RKO (cell line): ENCODE results near the gene ZNF175.
"Not testable (repeated sequence)": the region's sequence is repeated elsewhere in the genome, so short reads cannot be mapped to it uniquely, and the experiment has no call there.

ENCODE experiments used
- DNase-seq: peaks from one replicate; pipeline ENCODE4 v3.0.0-alpha.2; 2016; ENCODE audit warnings: low spot score

The ZNF175 gene

DNA sequence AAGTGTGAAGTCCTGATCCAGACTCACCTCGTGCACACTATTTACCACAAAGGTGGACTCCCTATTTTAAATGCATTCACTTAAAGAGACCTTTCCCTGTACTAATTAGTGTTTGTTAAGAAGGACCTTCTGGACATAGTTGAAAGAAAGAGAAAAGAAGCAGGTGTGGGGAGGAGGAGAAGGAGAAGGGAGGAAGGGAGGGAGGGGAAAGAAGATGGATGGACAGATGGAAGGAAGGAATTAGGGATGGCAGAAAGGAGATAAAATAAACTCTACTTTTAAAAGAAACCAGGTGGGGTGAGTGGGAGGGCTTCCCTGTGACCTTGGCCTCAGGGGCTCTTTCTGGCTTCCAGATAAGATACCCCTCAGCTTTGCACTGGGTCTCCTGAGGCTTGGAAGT lies 21.4 kb downstream of the ZNF175 start:
- no peak for DNase-seq

DNA sequence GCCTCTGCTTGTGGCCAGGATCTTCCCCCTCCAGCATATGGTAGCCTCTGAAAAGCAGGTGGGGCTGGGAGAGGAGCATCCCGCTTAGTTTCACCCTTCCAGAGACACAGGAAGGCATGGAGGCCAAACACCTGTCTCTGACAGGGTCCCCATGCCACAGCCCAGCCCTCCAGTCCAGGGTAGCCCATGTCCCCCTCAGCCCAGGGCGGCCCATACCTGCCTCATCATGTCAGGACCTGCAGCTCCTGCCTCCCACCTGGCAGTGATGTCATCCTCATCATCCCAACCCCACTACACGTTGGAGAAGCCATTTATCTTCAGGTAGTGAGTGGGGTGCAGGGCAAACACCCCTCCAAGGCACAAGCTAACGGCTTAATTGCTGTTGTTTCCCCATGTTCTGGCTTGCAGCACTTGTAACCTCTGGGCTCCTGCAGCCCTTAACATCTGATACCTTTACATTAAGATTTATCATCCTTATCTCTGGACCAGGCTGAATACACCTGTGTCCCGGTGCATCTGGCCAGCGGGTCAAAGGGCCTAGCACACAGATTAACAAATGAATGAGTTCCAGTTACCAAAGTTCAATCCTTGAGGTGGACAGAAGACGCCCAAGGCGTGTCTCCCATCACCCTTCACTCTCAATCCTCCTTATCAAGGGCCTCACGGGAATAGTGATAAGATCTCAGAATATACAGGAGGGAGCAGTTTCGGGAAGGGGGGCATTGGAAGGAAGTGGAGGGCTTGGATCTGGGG lies 22.2 kb downstream of the ZNF175 start:
- DNase-seq, result no peak

DNA sequence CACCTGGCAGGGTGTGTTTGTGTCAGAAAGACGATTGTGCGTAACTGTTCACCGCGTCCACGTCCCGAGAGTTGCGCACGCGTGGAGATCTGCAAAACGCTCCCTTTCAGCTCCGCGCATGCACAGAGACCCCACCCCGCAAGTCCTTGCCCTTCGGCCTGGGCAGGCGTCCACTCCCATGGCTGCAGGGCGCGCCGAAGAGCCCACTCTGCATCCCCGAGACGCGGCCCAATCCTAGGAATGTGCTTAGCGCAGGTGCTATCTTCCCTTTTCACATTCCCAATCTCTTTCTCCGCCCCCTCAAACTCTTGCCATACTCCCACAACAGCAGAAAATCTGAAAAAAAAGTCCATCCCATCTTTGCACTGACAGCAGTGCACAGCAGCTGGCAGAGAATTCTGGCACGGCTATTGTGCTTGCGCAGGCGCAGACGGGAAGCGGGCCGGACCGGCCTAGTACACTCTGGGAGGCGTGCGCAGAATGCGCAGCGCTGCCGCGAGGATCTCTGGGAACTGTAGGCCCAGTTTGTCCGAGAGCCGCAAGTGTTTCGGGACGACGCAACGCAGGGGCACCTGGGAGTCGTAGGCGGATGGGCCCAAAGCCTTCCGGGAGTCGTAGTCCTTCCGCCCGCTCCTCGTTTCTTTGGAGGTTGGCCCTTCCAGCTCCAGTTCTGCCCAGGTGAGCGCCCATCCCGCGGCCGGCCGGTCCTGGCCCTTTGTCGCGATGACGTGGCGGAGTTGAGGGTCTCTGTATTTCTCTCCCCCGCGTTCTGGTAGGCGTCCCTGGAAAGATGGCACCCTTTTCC lies 23.1 kb downstream of the ZNF175 start:
- peak; percentile 91 for DNase-seq

DNA sequence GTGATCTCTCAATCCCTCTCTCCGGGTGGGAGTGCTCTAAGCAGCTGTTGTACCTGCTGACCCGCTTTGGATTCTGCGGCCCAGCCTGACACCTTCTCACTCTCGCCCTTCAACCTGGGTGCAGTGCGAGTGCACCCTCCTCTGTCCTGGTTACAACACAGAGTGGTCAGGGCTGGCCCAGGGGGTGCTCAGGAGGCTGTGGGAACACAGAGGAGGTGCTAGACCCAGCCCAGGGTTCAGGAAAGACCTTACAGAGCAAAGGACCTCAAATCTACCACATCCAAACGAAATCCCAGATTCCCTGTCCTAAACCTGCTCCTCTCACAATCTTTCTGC lies 23.7 kb downstream of the ZNF175 start:
- DNase-seq, result no peak

DNA sequence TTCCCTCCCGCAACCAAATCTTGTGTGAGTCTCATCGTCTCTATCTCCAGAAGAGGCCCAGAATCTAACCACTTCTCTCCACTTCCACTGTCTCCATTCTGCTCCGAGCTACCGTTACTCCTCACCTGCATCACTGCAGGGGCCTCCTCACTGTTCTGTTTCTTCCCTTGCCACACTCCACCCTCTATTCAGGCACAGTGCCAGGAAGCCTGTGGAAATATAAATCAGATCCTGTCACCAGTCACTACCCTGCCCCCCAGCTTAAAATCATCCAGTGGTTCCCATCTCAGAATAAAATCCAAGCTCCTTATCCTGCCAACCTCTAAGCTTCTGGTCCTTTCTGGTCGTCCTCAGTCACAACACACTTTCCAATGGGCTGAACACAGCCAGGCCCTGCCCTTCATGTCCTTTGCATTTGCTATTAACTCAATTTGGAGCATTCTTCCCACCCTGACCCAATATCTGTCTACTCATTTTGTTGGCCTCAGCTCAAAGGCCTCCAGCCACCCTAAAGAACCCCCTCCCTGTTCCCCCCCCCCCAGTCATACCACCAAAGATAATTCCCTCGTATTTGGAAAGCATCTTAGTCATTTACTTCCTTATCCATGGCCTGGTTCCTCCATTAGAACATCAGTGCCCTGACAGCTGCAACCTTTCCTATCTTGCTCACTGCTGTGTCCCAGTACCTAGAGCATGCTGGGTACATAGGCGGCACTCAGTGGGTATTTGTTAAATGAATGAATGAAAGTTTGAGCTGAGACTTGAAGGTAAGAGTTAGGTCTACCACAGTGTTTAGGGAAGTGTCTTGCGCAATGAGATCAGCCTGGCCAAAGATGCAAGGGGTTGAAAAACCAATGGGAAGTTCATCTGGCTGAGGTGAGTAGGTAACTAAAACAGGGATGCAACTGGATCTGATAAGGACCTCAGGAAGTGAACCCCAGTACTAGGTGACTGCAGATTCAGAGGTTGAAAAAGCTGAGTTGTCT lies 24.4 kb downstream of the ZNF175 start:
- no peak for DNase-seq

DNA sequence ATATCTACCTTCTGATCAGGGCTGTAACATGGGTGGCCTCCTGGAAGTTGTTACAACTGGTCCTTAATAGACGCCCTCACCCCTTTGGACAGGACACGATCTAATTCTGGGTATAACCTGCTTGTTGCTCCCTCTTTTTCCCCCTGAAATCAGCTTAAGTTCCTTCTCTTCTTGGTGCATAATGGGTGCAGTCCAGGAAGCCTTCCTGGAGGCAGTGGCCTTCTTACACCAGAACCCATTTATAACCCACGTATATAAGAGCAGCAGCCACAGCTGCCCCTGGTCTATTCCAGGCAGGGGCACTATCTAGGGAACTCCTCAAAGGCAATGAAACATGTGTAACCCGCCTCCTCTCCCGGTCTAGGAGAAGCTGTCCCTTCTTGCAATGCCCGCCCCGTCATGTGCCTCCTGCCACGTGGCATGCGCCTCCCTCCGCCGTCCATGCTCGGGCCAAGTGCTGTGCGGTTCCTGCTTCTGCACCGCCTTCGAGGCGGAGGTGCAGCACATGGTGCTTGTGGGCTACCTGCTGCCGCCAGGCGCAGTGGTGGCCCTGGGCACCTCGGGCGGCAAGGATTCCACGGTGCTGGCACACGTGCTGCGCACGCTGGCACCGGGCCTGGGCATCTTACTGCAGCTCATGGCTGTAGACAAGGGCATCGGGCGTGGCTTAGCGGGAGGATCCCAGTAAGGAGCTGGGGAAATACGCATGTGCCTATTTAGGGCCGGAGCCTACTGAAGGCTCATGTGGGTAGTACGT lies 27.3 kb downstream of the ZNF175 start:
- no peak for DNase-seq

GRCh38 chr19:51599084-51599483 lies 28.0 kb downstream of the ZNF175 start:
- no peak for DNase-seq

DNA sequence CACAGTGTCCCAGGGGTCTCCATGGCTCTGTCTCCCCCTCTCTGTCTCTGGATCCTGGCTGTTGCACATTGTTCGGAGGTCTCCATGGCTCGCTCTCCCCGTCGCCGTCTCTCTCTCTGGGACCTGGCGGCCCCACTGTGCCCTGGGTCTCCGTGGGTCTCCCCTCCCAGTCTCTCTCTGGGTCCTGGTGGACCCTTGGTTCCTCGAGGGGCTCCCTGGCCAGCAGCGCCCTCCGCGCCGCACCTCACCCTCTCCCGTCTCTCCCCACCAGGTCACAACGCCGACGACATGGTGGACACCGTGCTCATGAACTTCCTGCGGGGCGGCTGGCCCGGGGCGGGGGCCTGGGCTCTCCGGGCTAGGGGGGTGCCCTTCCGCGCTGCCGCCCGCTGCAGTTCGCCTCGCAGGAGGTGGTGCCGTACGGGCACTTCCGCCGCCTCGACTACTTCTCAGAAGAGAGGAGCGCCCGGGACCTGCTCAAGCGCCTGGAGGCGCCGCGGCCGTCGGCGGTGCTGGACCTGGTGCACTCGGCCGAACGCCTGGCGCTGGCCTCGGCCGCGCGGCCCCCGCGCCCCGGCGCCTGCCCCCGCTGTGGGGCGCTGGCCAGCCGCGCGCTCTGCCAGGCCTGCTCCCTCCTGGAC lies 30.0 kb downstream of the ZNF175 start:
- no peak for DNase-seq

DNA sequence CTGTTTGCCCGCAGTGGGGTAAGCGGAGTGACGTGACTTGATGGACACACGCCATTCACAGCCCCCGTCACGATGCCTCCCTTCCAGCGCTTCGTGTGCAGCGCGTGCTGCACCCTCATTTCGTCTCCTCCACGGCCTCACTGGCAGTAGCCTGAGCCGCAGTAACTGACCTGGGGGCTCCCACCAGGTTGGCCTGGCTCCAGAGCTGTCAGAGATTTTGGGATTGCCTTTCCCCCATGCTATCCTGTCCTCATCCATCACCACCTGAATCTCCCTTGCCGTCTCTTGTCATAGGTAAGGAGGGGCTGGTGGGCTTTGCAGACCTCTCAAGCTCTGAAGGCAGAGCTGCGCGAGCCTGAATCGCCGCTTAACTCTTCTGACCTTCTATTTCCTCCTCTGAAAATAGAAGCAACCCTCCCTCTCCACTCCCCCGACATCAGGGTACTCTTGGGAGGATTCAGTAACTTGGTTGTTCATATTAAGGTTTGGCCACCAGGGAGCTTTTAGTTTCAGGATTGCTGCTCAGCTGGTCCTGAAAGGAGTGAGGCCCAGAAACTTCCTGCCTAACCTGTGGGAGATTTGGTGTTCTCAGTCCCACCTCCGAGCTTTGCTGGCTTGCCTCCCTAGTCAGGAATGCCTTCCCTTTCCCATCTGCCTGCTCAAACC lies 31.2 kb downstream of the ZNF175 start:
- DNase-seq, result no peak

DNA sequence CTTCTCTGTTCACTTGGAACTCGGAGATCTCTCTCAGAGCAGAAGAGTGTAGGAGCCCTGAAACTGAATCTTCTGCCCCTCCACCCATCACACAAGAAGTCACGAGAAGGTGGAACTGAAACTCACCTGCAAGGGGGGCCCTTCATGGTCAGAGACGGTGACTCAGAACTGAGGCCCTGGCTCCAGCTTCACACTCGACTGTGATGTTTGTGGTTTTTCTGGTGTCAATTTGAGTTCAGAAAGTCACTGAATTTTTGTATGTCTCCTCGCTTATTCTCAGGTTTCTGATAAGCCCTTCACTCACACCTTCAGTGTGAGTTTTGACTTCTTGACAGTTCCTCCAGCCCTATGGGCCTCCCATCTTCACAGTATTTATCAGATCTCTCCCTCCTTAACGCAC lies 36.0 kb downstream of the ZNF175 start:
- no peak for DNase-seq

- peak; percentile 85 for DNase-seq
Measured at GRCh38 chr19:51607920-51608562, 37.0 kb downstream of the ZNF175 start.

- DNase-seq, result no peak
Measured at GRCh38 chr19:51610576-51610975, 39.5 kb downstream of the ZNF175 start.

DNA sequence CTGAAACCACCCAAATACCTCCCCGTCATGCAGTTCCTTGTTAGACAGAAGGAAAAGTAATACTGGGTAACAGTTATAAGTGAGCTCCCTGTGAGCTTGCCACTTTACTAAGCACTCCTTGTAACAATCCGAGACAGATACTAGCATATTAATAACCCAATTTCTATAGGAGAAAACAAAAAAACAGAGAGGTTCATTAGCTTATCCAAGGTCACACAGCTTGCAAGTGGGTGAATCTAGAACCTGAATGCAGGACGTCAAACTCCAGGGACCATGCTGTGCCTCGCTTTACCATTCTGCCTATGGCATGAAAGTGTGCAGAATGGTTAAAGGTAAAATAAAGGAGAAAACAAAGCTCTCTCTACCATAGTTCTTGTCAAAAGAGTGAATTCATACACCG lies 43.7 kb downstream of the ZNF175 start:
- DNase-seq, result no peak

- no peak for DNase-seq
Measured at GRCh38 chr19:51615991-51616390, 44.9 kb downstream of the ZNF175 start.

DNA sequence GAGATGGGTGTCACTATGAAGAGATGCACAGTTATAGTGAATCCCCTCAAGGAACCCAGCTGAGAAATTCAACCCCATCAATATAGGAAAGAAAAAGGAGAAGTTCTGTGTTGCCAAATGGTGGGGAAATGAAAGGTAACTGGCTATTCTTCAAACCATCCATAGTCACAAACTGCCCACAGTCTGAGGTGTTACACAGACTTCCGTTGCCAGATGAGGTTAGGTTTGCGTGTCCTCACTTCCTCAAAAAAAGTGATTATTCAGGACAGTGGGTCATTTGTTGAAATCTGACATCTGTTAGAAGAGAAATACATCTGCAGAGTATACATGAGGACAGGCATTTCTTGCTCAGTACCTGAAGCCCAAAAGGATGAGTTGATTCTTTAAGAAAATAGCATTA lies 50.1 kb downstream of the ZNF175 start:
- no peak for DNase-seq

DNA sequence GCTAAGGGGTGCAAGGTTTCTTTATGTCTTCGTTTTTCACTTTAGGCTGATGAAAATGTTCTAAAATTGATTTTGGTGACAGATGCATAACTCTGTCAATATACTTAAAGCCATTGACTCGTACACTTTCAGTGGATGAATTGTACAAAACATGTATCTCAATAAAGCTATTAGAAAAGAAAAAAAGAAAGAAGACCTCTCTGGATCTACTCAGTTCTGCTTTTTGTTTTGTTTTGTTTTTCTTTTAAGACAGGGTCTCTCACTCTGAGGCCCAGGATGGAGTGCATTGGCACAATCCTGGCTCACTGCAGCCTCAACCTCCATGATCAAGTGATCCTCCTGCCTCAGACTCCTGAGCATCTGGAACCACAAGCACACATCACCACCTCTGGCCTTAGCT lies 55.6 kb downstream of the ZNF175 start:
- no peak for DNase-seq

DNA sequence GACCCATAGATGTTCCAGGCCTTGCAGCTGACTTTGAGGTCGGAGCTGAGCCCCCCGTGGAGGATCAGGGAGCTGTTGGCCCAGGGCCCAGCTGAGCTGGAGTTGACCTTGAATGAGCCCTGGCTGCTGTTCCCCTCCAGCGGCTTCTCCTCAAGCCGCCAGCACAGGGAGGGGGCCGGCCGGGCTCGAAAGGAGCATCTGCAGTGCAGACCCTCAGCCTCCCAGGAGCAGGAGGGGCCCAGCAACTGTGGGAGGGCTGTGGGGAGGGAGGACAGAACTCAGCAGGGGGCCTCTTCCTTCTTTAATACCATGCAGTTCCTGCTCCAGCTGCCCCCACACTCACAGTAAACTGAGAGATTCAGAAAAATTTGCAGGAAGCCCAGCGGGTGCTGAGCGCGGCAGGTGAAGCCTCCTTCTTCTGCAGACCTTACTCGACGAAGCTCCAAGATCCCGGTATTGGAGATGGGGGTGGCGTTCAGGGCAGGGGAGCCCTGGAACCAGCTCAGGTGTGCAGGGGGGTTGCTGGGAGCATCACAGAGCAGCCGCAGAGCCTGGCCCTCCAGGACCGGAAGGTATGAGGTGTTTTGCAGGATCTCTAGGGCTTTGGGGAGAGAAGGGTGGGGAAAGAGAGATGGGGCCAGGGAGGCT lies 56.5 kb downstream of the ZNF175 start:
- DNase-seq, result no peak

DNA sequence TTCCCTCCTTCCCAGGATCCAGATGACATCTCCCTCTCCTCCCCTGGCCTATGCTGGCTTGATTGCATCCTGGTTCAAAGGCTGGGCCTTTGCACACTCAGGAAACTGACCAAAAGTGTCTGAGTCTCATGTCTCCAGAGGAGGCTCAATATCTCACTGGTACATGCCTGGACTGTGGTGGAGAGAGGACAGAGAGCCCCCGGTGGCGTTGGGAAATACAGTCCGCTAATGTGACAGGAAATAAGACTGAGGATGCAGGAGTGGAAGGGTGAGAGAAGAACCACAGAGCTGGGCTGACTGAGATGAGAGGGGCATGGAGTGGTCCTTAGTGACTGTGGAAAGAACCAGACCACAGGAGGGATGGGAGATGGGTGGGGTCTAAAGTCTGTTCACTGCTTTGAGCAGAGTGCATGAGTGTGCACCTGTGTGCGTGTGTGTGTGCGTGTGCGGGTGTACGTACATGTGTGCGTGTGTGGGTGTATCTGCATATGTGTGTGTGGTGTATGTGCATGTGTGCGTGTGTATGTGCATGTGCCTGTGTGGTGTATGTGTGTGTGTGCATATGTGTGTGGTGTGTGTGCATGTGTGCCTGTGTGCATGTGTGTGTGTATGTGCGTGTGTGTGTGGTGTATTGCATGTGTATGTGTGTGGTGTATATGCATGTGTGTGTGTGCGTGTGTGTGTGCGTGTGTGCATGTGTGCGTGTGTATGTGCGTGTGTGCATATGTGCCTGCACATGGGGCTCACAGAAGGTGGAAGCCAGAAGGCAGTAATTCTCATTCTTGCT lies 57.3 kb downstream of the ZNF175 start:
- no peak for DNase-seq

DNA sequence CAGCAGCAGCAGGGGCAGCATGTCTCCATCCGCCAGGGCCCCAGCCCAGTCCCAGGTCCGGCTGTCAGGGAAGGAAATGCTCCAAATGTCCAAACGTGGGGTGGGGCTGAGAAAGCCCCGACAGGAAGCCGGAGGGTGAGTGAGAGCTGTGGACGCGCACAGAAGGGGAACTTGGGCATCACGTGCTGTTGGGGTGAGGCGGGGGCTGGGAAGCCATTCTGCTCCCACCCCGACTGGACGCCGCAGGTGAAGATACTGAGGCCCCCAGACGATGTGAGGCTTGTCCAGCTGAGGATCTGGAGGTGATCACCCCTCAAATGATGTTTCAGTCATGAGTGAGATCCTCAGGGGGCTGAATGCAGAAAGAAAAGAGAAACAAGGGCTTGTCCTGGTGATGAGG lies 59.2 kb downstream of the ZNF175 start, which contains the start of gene SIGLEC5:
SIGLEC5 (minus strand) TSS at position 87 of the 400 bp plus-strand sequence; CDS start at position 21, 66 bp downstream.
- DNase-seq, result not testable (repeated sequence)
